Fibroblast of skin of abdomen (primary cell): ENCODE results near the gene FBXL3.
"Not testable (repeated sequence)": the region's sequence is repeated elsewhere in the genome, so short reads cannot be mapped to it uniquely, and the experiment has no call there.

ENCODE experiments used
- DNase-seq: peaks from one replicate; pipeline ENCODE4 v3.0.0-alpha.2; 2013

The FBXL3 gene

DNA sequence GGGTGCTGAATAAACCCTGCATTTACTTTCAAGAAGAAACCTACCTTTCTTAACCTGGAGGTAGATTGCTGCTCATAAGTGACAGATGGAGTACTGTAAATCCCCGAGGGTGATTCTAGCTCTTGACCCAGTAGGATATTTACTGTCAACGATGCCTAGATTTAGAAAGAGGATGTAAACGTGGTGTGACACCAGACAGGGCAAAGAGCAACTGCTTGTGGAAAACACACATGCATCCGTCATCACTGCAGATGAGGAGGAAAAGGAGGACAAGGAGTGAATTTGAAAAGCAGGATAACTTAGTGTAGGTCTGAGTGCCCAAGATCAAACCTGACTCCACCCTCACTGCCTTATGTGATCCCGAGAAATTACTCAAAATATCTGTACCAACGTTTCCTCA lies 44.9 kb downstream of the FBXL3 start:
- no peak for DNase-seq

DNA sequence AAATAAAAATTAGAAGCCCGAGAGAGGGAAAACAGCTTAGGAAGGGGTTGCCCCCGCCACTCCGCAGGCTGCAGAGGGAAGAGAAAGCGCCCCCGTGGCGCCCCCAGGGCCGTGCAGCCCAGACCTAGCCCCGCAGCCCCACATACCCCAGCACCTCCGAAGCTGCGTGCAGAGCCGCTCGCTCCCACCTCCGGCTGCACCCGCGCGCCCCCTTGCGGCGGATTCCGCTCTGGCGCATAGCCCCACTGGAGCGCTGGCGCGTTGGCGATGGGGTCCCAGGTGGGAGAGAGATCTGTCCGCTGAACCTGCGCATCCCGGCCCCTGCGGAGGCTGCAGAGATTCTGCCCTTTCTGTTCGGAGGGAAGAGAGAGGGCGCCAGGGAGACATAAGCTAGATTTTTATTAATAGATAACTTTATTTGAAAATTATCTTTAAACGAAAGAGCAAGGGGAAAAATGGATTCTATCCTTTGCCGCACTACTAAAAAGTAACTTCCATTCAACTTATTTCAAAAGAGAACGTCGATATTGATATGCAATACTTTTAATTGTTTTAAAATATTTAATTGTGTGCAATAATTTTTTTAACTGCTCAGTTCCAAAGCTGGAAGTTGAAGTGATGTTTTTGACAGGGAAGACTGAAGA lies 46.8 kb downstream of the FBXL3 start:
- DNase-seq = peak; percentile 50

DNA sequence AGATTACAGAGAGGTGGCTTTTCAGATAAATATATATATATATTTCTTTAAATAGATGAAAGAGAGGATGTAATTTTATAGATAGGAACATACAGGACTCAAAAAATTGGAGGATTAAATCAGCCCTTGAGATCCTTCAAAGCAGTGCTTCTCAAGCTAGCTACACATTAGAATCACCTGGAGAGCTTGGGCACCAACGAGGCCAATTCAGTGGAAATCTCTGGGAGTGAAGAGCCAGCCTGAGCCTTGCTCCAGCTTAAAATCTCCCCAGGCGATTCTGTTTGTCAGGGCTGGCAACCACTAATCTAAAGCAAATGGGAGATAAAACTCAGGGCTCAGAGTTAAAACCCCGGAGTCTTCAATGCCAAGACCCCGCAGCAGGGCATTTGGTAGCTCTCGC lies 50.0 kb downstream of the FBXL3 start:
- no peak for DNase-seq

DNA sequence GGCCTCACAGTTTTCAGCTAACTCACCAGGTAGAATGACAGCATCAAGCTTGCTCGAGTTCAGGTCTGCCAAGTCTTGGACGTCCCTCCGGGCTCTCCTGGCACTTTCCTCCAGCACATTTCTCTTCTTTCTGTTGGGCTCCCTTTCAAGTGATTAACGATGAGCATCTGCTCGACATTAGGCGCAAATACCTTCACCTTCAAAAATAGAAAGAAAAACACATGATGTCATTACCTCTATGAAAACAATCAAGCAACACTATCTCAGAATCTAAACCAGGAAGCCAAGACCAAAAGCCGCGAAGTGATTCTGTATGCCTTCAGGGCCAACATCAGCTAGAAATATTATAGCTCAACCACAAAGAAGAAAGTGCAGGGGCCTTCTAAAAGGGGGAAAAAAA lies 50.5 kb downstream of the FBXL3 start:
- peak; percentile 40 for DNase-seq

DNA sequence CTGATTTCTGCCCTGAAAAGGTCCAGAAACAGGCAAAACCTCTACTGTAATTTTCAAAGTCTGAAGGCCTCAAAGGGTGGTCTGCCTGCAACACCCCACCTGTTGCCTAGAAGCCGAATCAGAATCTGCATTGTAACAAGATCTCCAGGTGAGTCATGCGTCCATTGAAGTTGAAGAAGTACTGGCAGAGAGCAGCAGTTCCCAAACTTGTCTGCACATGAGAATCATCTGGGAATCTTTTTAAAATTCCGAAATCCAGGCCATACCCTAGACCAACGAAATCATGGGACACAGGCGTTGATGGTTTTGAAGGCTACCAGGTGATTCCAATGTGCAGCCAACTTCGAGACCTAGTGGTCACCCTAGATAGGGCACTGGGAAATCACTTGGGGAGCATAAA lies 51.1 kb downstream of the FBXL3 start:
- no peak for DNase-seq

DNA sequence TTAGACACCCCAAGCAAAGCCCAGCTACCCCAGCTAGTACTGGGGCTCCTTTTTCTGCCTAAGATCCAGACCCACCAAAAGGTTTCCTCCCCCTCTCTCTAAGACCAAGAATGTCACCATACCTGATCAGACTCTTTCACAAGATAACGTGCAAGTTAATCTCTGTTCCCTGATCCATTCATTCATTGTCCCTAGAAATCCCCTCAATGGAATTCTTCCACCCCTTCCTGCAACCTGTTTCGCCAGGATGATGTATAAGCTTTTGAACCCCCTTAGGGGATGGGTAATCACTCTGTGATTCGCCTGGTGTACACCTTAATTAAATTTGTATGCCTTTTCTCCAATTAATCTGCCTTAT lies 52.4 kb downstream of the FBXL3 start:
- no peak for DNase-seq

DNA sequence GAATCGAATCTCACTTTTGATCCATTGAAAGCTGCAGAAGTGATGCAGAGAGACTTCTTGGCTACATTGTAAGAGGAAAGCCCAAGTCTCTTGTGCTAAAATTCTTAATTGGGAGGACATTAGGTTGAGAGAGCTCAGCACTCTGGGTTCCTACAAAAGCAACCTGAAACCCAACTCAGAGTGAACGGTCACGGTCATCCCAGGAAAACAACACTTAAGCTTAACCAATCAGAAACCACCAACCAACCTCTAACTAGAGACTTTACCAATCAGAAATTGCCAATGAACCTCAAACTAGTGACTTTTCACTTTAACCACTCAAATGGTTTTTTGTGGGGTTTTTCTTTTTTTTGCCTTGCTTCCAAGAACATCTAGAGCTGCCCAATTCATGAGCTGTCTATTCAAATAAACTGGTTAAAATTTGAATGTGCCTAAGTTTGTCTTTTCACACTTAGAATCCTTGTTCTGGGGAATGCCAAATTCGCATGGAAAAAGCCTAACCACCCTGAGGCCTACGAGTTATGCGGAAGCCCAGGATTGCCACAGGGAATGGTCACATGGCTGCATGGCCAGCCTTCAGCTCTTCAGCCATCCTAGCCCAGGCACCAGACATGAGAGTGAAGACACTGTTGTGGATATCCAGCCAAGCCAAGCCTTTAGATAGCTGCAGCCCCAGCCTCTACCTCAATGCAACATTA lies 52.9 kb downstream of the FBXL3 start:
- no peak for DNase-seq

DNA sequence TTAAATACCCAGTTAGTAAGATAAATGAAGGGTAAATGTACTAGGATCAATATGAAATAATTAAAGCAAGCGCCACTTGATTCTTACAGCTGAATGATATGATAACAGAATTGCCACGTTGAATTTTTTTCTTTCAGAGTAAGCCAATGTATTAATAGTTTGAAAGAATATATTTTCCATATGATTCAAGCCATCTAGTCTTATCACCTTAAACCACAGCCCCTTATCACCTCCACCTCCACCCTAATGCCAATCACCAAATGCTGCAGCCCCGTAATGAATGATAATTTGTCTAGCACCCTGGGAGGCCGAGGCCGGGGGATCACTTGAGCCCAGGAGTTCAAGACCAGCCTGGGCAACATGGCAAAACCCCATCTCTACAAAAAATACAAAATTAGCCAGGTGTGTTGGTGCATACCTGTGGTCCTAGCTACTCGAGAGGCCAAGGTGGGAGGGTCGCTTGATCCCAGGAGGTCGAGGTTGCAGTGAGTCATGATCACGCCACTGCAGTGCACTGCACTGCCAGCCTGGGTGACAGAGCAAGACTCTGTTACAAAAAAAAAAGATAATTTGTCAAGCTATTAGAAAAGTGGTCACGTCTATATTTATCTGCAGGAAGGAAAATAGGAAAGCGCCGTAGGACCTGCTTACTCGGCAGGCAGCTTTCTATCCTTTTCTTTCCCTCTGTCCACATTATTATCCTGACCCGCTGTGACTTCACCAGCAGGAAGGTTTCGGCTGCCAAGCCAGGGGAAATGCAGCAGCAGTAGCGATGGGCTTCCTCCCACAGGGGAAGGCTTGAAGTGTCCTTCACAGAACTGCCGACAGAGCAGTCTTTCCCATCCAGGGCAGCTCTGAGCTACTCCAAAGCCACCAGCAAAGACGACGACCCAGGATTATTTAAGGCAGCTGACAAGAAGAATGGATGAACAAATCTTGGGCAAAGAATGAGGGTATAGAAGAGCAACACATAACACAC lies 54.8 kb downstream of the FBXL3 start:
- no peak for DNase-seq

DNA sequence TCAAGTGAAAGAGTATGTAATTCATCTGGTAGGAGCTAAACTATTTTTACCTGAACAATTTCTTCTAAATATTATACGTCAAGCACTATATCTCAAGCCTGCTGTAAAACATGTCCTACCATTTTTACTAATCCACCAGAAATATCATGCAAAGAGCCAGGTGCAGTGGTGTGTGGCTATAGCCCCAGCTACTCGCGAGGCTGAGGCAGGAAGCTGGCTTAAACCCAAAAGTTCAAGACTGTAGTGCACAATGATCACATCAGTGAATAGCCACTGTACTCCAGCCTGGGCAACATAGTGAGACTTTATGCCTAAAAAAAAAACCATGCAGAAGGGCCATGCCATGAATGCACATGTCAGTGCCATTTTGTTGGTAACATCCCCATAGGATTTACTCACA lies 55.7 kb downstream of the FBXL3 start:
- DNase-seq = no peak

DNA sequence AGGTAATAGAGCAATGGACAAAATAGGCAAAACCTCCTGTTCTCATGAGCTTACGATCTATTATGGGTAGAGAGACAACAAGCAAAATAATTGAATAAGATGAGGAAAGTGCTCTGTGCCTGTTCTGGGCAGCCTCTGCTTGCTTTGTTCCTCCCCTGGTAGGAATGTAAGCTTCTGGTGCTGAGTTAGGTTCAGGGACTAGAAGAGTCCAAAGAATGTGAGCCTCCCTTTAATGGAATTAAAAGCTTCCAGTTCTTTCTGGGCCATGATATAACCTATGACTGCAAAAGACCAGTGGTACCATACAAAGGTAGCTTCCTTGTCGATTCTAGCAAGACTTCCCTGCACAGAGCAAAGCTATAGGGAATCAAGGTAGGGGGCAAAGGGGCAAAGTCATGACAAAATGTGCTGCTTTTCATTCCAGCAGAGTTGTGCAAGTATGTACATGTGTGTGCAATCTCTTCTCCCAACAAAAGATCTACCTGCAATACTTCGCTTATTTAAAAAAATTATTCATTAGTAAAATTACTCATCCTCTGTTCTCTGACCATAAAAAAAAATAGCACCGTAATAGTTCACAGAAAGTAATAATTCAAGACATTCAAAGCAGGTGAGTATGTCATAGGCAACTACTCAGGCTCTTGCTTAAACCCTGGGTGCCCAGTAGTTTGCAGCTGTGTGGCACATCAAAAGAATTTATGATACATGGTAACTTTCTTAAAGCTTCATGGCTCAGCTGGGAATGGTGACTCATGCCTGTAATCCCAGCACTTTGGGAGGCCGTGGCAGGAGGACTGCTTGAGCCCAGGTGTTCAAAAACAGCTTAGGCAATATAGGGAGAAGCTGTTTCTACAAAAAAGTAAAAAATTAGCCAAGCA lies 57.2 kb downstream of the FBXL3 start:
- no peak for DNase-seq

DNA sequence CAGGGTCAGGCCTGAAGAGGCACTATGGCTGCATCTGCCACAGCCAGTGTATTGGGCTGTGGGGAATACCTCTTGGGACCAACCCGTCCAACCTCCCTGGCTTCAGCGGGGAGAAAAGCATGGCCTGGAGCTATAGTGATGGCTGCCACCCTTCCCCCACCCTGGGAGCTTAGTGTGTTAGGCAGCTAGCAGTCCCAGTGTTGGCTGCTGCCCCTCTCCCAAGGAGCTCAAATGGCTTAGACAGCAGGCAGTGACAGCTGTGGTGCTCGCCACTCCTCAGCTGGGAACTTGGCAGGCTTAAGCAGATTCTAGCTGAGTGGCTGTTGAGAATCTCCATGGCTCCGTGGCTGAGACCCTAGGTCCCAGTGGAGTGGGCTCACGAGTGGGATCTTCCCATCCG lies 58.9 kb downstream of the FBXL3 start:
- DNase-seq = no peak

DNA sequence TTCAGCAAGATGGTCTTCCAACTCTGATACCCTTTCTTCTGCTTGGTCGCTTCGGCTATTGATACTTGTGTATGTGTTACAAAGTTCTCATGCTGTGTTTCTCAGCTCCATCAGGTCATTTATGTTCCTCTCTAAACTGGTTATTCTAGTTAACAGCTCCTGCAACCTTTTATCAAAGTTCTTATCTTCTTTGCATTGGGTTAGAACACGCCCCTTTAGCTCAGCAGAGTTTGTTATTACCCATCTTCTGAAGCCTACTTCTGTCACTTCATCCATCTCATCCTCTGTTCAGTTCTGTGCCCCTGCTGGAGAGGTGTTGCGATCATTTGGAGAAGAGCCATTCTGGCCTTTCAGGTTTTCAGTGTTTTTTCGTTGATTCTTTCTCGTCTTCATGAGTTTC lies 59.9 kb downstream of the FBXL3 start:
- DNase-seq = no peak

DNA sequence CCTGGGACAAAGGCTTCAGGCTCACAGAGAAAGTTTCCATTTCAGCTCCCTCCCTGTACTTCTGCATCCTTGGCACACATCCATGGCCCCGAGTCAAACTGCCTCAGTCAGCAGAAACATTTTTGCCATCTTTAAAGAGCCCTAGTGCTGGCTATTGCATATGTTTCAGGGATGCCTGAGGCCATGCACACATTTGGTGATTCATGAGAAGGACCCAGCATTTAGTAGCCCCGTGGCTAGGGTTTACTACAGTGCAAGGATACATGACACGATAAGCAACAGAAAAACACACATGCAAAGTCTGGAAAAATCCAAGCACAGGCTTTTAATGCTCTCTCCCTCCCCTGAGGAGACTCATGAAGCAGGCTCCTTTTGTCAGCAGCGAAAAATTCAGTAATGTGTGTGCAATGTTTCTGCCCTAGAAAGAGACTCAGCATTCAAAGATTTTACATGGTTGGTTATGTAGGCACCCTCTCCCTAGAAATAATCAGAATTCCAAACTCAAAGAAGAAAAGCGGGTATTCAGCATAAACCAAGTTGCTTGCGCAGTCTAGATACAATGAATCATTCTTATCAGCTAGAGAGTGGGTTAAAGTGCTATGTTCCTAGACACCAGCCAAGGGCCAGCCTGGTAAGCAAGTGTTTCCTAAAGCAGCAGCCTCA lies 61.1 kb downstream of the FBXL3 start:
- DNase-seq = peak; percentile 71

DNA sequence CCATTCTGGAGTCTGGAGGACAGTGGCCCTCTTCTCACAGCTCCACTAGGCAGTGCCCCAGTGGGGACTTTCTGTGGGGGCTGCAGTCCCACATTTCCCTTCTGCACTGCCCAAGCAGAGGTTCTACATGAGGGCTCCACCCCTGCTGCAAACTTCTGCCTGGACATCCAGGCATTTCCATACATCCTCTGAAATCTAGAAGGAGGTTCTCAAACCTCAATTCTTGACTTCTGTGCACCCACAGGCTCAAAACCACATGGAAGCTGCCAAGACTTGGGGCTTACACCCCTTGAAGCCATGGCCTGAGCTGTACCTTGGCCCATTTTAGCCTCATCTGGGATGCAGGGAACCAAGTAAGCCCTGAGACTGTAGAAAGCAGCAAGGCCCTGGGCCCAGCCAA lies 67.2 kb downstream of the FBXL3 start:
- DNase-seq = not testable (repeated sequence)

DNA sequence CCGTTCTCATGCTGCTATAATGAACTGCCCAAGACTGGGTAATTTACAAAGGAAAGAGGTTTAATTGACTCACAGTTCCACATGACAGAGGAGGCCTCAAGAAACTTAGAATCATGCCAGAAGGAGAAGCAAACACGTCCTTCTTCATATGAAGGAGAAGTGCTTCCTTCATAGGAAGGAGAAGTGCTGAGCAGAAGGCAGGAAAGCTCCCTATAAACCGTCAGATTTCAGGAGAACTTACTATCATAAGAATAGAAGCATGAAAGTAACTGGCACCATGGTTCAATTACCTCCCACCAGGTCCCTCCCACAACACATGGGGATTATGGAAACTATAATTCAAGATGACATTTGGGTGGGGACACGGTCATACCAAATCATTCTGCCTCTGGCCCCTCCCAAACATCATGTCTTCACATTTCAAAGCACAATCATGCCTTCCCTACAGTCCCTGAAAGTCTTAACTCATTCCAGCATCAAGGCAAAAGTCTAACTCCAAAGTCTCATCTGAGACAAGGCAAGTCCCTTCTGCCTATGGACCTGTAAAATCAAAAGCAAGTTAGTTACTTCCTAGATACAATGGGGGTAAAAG lies 68.0 kb downstream of the FBXL3 start:
- DNase-seq = no peak

DNA sequence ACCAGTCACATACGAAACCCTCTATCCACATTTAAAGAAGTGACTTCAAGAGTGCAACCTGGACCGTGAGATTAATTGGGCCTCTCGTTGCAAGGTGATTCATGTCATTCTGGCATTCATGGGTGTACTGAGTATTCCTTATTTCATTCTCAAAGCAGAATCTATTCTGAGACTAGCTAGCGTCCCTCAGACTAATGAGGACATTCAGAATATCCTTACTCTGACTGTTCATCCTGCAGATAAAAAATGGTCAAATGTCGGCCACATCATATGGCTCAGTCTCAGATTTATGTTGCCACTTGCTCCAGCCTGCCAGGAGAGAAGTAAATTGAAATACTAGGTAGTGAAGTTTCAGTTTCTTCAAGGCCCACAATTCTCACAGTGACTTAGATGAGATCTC lies 71.3 kb downstream of the FBXL3 start:
- no peak for DNase-seq
